Spleen (tissue), 7 donors: ENCODE measurements around the gene LAMA5.
A peak's percentile ranks its signal among the peaks of the same experiment; 100 is the strongest.

Experiments used
- CTCF ChIP-seq, 11 experiments: fragments of 200-600 bp in 7 of 11; fragments of 450-650 bp in 4 of 11; sonication (generic) in 4 of 11; IDR thresholded peaks in 8 of 11; conservative IDR thresholded peaks in 3 of 11; 1 replicate in 7 of 11; 2 replicates in 4 of 11; pipeline versions ENCODE4 v1.4.0 to v1.8.0; 2016 to 2021; ENCODE audit warnings: antibody characterized with exemption in 11 of 11, inconsistent platforms in 4 of 11, mild to moderate bottlenecking in 1 of 11
- POLR2A ChIP-seq, 3 donors: fragments of 450-650 bp; IDR thresholded peaks; one replicate each; pipeline ENCODE4 v1.5.1; 2017; ENCODE audit warnings: antibody characterized with exemption in 3 of 3, mild to moderate bottlenecking in 1 of 3
- POLR2AphosphoS5 ChIP-seq, 3 donors: sonication (generic); formaldehyde crosslinking; IDR thresholded peaks; one replicate each; pipeline ENCODE4 v1.5.1; 2017; ENCODE audit warnings: antibody characterized with exemption in 3 of 3
- donor health status: DM: no; HTN: no; CAD: no; lungs with moderate emphysema.
- donor health status: DM: no; HTN: no; CAD: no.
- donor health status: DM: no; HTN: no; CAD: no.

- TF ChIP-seq CTCF (IDR thresholded peaks at IDR 0.05 in 8 of 11, conservative IDR thresholded peaks at IDR 0.05 in 3 of 11) (no peak), POLR2A (IDR thresholded peaks at IDR 0.05) (no peak), POLR2AphosphoS5 (IDR thresholded peaks at IDR 0.05) (peak in 1 of 3 donors; percentile 41)
Observed at GRCh38 chr20:62303340-62304226, 63.5 kb downstream of the LAMA5 start.
